Measurements from ENCODE around the gene HORMAD2. TPM values are rescaled to one million over a fixed set of nuclear protein-coding genes. Genes with fewer than 3 reads are reported as not detected.

Gene HORMAD2
- total RNA-seq, 1 donor from 2014 or later, result not detected

DNA sequence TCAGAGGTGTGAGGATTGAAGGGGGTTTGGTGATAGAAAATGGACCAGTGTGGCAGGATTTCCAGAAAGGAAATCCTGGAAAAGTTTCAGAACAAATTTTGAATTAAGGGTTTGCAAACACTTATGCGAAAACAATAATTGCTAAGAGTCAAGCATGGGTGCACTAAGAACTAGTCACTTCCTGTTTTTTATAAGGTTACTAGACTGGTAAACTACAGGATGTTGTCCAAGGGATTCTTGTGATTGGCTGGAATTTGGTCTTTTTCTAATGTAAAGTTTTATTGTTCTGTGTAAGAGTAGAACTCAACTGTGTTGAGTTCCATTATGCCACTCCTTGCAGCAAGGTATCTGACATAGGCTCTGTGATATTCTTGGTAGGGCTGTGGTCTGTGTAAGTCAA, 112.2 kb downstream of the HORMAD2 start:
- DNase-seq (ENCODE audit: low read depth, low spot score), result no peak
- TF ChIP-seq, protein P1, sequence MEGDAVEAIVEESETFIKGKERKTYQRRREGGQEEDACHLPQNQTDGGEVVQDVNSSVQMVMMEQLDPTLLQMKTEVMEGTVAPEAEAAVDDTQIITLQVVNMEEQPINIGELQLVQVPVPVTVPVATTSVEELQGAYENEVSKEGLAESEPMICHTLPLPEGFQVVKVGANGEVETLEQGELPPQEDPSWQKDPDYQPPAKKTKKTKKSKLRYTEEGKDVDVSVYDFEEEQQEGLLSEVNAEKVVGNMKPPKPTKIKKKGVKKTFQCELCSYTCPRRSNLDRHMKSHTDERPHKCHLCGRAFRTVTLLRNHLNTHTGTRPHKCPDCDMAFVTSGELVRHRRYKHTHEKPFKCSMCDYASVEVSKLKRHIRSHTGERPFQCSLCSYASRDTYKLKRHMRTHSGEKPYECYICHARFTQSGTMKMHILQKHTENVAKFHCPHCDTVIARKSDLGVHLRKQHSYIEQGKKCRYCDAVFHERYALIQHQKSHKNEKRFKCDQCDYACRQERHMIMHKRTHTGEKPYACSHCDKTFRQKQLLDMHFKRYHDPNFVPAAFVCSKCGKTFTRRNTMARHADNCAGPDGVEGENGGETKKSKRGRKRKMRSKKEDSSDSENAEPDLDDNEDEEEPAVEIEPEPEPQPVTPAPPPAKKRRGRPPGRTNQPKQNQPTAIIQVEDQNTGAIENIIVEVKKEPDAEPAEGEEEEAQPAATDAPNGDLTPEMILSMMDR (conservative IDR thresholded peaks at IDR 0.05), result no peak
- Mint-ChIP-seq H3K27ac (ENCODE audit: unreplicated experiment) (no peak overlapping the region), H3K4me3 (no peak overlapping the region), H3K4me1 (peaks cover 28% of the 10 kb centered on the region), H3K9me3 (no peaks in the 10 kb centered on the region), H3K27me3 (ENCODE audit: low read depth) (no peaks in the 10 kb centered on the region), H3K36me3 (ENCODE audit: low read depth) (no peaks in the 10 kb centered on the region)

DNA sequence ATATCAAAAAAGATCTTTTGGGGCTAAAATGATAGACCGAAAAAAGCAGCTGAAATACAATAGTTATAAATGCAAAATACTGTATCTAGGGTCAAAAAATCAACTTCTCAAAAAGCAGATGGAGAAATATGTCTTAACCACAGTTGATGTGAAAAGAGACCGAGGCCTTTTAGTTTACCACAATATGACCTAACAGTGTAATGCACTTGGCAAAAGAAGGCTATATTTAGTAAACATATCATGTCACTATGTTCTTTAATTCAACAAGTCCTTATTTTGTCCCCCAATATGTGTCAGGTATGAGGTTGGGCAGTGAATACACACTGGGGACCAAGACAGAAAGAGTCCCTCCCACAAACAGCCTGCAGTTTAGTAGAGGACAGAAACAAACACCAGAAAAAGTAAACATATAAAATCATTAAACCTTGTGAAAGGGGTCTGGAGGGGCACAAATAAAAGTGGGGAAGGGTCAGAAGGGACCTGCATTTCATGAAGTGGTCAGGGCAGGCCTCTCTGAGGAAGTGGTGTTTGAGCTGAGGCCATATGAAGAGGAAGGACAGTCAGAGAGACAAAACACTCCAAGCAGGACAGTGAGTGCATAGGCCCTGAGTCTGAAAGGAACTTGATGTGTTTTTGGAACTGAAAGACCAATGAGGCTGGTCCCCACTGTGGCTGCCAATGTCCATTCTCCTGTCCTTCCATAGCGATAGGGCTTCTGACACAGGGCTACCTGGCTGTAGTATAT, 112.9 kb downstream of the HORMAD2 start:
- Mint-ChIP-seq H3K27ac (ENCODE audit: unreplicated experiment) (no peak overlapping the region), H3K4me1 (peaks cover 29% of the 10 kb centered on the region), H3K9me3 (no peaks in the 10 kb centered on the region), H3K27me3 (ENCODE audit: low read depth) (no peaks in the 10 kb centered on the region), H3K36me3 (ENCODE audit: low read depth) (no peaks in the 10 kb centered on the region), H3K4me3 (no peak overlapping the region)
- DNase-seq (ENCODE audit: low read depth, low spot score), result no peak
- TF ChIP-seq, protein P1 (conservative IDR thresholded peaks at IDR 0.05), result no peak

DNA sequence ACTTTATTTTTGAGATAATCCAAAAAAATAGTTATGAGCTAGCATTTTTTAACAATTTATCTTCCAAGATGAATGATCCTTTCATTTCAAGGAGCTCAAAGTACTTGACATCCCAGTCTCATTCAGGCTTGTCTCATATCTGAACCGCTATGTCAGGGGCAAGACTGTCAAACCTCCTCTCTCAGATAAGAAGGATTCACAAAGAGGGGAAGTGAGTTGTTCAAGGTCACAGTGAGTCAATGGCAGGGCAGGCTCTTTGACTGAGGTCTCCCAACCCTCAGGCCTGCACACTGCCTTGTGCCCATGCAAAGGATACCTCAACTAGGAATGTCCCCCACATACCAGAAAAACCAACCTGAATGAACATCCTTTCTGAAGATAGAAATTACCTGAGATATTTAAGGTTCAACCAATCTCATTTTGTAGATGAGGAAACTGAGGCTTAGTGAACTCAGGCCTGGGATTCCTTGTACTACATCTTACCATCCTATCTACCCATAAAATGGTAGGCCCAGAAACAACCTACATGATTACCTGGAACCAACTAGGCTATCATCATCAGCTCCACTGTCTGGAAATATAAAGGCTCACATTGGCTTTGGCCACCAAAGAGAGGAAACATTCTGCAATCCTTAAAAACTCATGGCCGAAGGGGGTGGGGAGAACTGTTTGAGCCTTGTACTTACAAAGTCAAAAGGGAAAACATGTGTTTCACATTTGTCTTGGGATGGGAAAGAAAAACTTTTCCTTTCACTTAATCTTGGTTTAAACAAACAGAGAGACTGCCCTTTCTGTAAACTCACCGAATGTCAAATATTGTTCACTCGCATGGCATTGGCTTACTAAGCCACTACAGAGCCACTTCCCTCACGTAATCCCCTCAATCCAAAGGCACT, 115.2 kb downstream of the HORMAD2 start:
- H3K27me3 Mint-ChIP-seq (ENCODE audit: low read depth), result peaks cover 3% of the 10 kb centered on the region
- H3K4me3 Mint-ChIP-seq, result peak overlapping the region; percentile 65
- H3K36me3 Mint-ChIP-seq (ENCODE audit: low read depth), result no peaks in the 10 kb centered on the region
- TF ChIP-seq, protein P1 (conservative IDR thresholded peaks at IDR 0.05), result no peak
- no peak for DNase-seq (ENCODE audit: low read depth, low spot score)
- H3K4me1 Mint-ChIP-seq, result peaks cover 33% of the 10 kb centered on the region
- H3K9me3 Mint-ChIP-seq, result peaks cover 3% of the 10 kb centered on the region
- H3K27ac Mint-ChIP-seq (ENCODE audit: unreplicated experiment), result peak overlapping the region; percentile 96

DNA sequence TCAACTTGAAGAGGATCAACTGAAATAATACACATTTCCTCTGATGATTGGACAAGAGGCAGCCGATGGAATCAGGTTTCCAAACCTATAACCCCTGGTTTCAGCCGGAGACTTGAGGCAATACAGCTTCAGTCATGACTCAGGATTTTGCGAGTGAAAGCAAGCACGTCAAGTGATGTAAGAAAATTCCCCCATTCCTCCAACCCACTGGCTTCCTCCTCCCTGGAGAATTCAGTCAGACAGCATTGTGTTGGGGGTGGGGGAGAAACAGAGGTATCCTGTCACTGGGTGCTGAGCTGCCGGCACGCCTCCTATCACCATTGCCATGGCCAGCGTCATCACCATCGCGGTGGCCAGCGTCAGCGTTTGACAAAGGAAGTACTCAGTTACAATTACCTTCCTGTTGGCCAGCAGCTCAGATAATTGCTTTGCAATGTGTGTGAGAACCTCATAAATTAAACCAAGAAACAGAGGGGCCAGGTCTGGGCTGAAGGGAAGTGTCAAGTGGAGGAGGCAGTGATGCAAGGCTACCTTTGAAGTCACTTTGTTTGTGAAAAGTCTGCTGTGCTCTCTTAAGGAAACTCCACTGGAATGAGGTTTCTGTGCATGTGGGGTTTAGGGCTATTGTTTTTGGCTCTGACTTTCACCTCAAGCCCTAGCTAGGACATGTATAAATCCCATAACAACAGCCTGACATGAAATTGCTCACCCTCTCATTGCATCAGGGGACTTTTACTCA, 116.0 kb downstream of the HORMAD2 start:
- peak; percentile 23 for DNase-seq (ENCODE audit: low read depth, low spot score)
- H3K4me1 Mint-ChIP-seq, result peaks cover 33% of the 10 kb centered on the region
- peaks cover 3% of the 10 kb centered on the region for H3K9me3 Mint-ChIP-seq
- TF ChIP-seq, protein P1 (conservative IDR thresholded peaks at IDR 0.05), result no peak
- peak overlapping the region; percentile 65 for H3K4me3 Mint-ChIP-seq
- peaks cover 3% of the 10 kb centered on the region for H3K27me3 Mint-ChIP-seq (ENCODE audit: low read depth)
- H3K36me3 Mint-ChIP-seq (ENCODE audit: low read depth), result no peaks in the 10 kb centered on the region
- H3K27ac Mint-ChIP-seq (ENCODE audit: unreplicated experiment), result peak overlapping the region; percentile 96

DNA sequence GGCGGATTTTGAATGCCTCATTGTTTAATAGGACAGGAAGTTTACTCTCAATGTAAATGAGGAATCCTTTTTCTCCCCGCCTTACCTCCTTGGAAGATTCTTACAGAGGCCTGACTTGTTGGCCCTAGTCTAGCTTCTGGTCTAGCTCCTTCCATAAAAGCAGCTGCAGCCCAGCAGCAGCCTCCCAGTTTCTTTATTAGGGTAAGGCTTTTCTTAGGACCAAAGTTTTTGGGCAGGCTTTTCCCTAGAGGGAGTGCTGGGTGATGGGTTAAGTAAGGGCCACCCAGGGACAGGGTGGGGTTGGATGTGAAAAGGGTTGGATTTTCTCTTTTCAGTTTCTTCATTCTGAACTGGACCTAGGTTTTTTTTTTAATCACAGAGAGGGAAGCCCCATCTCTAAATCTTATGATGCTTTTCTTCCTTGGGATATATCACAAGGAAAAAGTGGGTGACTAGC, 116.6 kb downstream of the HORMAD2 start:
- peaks cover 3% of the 10 kb centered on the region for H3K27me3 Mint-ChIP-seq (ENCODE audit: low read depth)
- peaks cover 6% of the 10 kb centered on the region for H3K9me3 Mint-ChIP-seq
- peak overlapping the region; percentile 65 for H3K4me3 Mint-ChIP-seq
- H3K36me3 Mint-ChIP-seq (ENCODE audit: low read depth), result no peaks in the 10 kb centered on the region
- DNase-seq (ENCODE audit: low read depth, low spot score), result no peak
- H3K27ac Mint-ChIP-seq (ENCODE audit: unreplicated experiment), result peak overlapping the region; percentile 96
- H3K4me1 Mint-ChIP-seq, result peaks cover 33% of the 10 kb centered on the region
- TF ChIP-seq, protein P1 (conservative IDR thresholded peaks at IDR 0.05), result no peak

All from neural crest cell (in vitro differentiated cells).